Measurements from ENCODE around the gene TPI1. TPM values are rescaled to one million over a fixed set of nuclear protein-coding genes. Genes with fewer than 3 reads are reported as not detected.

The TPI1 gene
- polyA plus RNA-seq, 3 donors, result 446 to 839 (median 764) TPM

GRCh38 chr12:6851921-6852650, 15.2 kb upstream of the TPI1 start, which contains the start of gene USP5:
Gene USP5, plus strand, starts transcription at chr12:6852150. Its CDS starts 30 bp downstream, at chr12:6852180.
- Histone ChIP-seq H3K9ac (ENCODE audit: insufficient read depth, low read length, poor library complexity, severe bottlenecking) (peak within 1 kb of the TSS; percentile 62), H3K9me3 (replicated peaks in 1 of 2; ENCODE audit: control insufficient read depth in 1 of 2, insufficient read depth in 1 of 2, low read length in 2 of 2) (no peaks in the 10 kb centered on the region), H3K4me3 (replicated peaks in 1 of 3; ENCODE audit: low read depth in 2 of 3, low read length in 3 of 3) (peak within 1 kb of the TSS; percentile 56 to 93 (median 71)), H3K27ac (ENCODE audit: low read depth in 1 of 2, low read length in 2 of 2) (peak within 1 kb of the TSS; percentile 73 to 85), H3K27me3 (ENCODE audit: control insufficient read depth in 2 of 2, insufficient read depth in 2 of 2, low read length in 2 of 2) (no peaks in the 10 kb centered on the region), H3K4me2 (replicated peaks; ENCODE audit: extremely low read depth, low read length, poor library complexity, severe bottlenecking) (peak within 1 kb of the TSS; percentile 89), H4K20me1 (ENCODE audit: insufficient read depth, low read length) (peaks cover 9% of the 10 kb centered on the region), H2AFZ (ENCODE audit: insufficient read depth, low read depth, low read length, poor library complexity, severe bottlenecking) (peak within 1 kb of the TSS; percentile 83), H3K36me3 (replicated peaks in 1 of 2; ENCODE audit: control insufficient read depth in 1 of 2, insufficient read depth in 2 of 2, low read length in 2 of 2) (peaks cover 24 to 49% of the 10 kb centered on the region in 2 donors), H3K79me2 (ENCODE audit: insufficient read depth, low read length) (peaks cover 50% of the 10 kb centered on the region), H3K4me1 (ENCODE audit: control insufficient read depth in 1 of 2, insufficient read depth in 2 of 2, low read length in 2 of 2) (peaks cover 29 to 35% of the 10 kb centered on the region in 2 donors)
- Mint-ChIP-seq H3K27ac (peak within 1 kb of the TSS; percentile 95 to 99 (median 99)), H3K27me3 (ENCODE audit: low read depth in 3 of 3) (no peaks in the 10 kb centered on the region), H3K36me3 (peaks cover 32 to 41% of the 10 kb centered on the region in 2 donors), H3K9me3 (peaks cover 0 to 1% (median 0%) of the 10 kb centered on the region in 7 donors), H3K4me1 (peaks cover 28% of the 10 kb centered on the region), H3K4me3 (peak within 1 kb of the TSS; percentile 98)
- intact Hi-C loops (cut with micrococcal nuclease), result loop anchor here in 1 of 2 donors (2.0 to 10.0 kb wide), 2 partner anchors 53 to 189 kb away; partner anchors contain the start of genes ING4 and LRRC23
- TF ChIP-seq, protein P1, sequence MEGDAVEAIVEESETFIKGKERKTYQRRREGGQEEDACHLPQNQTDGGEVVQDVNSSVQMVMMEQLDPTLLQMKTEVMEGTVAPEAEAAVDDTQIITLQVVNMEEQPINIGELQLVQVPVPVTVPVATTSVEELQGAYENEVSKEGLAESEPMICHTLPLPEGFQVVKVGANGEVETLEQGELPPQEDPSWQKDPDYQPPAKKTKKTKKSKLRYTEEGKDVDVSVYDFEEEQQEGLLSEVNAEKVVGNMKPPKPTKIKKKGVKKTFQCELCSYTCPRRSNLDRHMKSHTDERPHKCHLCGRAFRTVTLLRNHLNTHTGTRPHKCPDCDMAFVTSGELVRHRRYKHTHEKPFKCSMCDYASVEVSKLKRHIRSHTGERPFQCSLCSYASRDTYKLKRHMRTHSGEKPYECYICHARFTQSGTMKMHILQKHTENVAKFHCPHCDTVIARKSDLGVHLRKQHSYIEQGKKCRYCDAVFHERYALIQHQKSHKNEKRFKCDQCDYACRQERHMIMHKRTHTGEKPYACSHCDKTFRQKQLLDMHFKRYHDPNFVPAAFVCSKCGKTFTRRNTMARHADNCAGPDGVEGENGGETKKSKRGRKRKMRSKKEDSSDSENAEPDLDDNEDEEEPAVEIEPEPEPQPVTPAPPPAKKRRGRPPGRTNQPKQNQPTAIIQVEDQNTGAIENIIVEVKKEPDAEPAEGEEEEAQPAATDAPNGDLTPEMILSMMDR (IDR thresholded peaks at IDR 0.05), result no peak
- WGBS (ENCODE audit: insufficient coverage), result under 1% methylated on average over 65 of the region's 65 CpGs
- DNase-seq, result peak; percentile 98 to 100 (median 99)

DNA sequence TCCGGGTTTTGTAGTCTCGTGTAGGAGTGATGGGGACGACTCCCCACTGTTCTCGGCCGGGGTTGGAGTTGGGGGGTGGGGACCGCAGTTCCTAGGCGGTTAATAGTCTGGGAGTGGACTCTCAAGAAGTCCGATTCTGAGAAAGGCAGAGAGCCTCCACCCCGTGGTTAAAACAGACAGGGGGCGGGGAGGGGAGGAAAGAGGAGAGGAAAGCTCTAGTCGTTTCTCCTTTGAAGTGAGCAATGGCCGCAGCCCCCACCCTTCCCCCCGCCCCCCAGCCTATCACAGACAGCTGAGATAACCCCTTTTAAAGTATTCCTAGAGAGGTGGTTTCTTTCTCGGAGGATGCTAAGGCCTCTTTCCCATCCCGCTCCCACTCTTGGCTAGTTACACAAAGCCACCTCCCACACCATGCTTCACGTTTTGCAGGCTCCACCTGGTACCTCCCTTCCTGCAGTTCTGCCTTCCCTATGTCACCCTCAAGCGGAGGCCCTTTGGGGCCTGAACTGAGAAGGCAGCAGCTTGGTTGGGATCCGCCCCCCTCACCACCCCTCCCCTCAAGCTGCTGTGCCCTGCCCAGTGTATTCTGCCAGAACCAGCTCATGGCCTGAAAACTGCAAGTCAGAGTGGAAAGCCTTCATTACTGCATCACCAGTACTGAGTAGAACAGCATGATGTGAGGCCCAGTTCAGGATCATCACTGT, 14.5 kb upstream of the TPI1 start:
- H3K4me2 ChIP-seq (replicated peaks; ENCODE audit: extremely low read depth, low read length, poor library complexity, severe bottlenecking), result peak overlapping the region; percentile 89
- 2% methylated on average over 7 of the region's 18 CpGs for WGBS (ENCODE audit: insufficient coverage)
- DNase-seq, result no peak
- H3K4me1 Mint-ChIP-seq, result peaks cover 27% of the 10 kb centered on the region
- peaks cover 29 to 35% of the 10 kb centered on the region in 2 donors for H3K4me1 ChIP-seq (ENCODE audit: control insufficient read depth in 1 of 2, insufficient read depth in 2 of 2, low read length in 2 of 2)
- H3K36me3 ChIP-seq (replicated peaks in 1 of 2; ENCODE audit: control insufficient read depth in 1 of 2, insufficient read depth in 2 of 2, low read length in 2 of 2), result peaks cover 27 to 49% of the 10 kb centered on the region in 2 donors
- peaks cover 33 to 42% of the 10 kb centered on the region in 2 donors for H3K36me3 Mint-ChIP-seq
- TF ChIP-seq, protein P1 (IDR thresholded peaks at IDR 0.05), result no peak
- H3K9me3 ChIP-seq (replicated peaks in 1 of 2; ENCODE audit: control insufficient read depth in 1 of 2, insufficient read depth in 1 of 2, low read length in 2 of 2), result no peaks in the 10 kb centered on the region
- H3K27me3 ChIP-seq (ENCODE audit: control insufficient read depth in 2 of 2, insufficient read depth in 2 of 2, low read length in 2 of 2), result no peaks in the 10 kb centered on the region
- peak overlapping the region; percentile 62 for H3K9ac ChIP-seq (ENCODE audit: insufficient read depth, low read length, poor library complexity, severe bottlenecking)
- H2AFZ ChIP-seq (ENCODE audit: insufficient read depth, low read depth, low read length, poor library complexity, severe bottlenecking), result peak overlapping the region; percentile 83
- H3K9me3 Mint-ChIP-seq, result peaks cover 0 to 1% (median 0%) of the 10 kb centered on the region in 7 donors
- peaks cover 9% of the 10 kb centered on the region for H4K20me1 ChIP-seq (ENCODE audit: insufficient read depth, low read length)
- H3K79me2 ChIP-seq (ENCODE audit: insufficient read depth, low read length), result peaks cover 50% of the 10 kb centered on the region
- H3K27me3 Mint-ChIP-seq (ENCODE audit: low read depth in 3 of 3), result no peaks in the 10 kb centered on the region
- intact Hi-C loops (cut with micrococcal nuclease), result loop anchor here in 1 of 2 donors (10.0 kb wide), 1 partner anchor 52 kb away; the partner anchor contains the start of gene LRRC23
- H3K4me3 ChIP-seq (replicated peaks in 1 of 3; ENCODE audit: low read depth in 2 of 3, low read length in 3 of 3), result peak overlapping the region; percentile 36 to 93 (median 56)
- peak overlapping the region in 1 of 2 donors; percentile 37 for H3K27ac ChIP-seq (ENCODE audit: low read depth in 1 of 2, low read length in 2 of 2)
- H3K27ac Mint-ChIP-seq, result peak overlapping the region; percentile 84 to 99 (median 99)
- H3K4me3 Mint-ChIP-seq, result peak overlapping the region; percentile 98

Data from CD14-positive monocyte (primary cell).